K562 (cell line): ENCODE data around the gene MCL1. TPM values are rescaled to one million over a fixed set of nuclear protein-coding genes. Genes with fewer than 3 reads are reported as not detected.

Experiments
- ARID2 ChIP-seq: fragments of 450-650 bp; IDR thresholded peaks from 2 replicates; pipeline ENCODE4 v1.6.1; 2017; ENCODE audit warnings: antibody characterized with exemption, mild to moderate bottlenecking
- ASH1L ChIP-seq: fragments of 450-650 bp; IDR thresholded peaks from 2 replicates; pipeline ENCODE4 v1.6.1; 2018; ENCODE audit warnings: borderline replicate concordance, mild to moderate bottlenecking, low read depth; ENCODE audit not compliant: partially characterized antibody
- BCL6 ChIP-seq: fragments of 250-450 bp; sonication (Bioruptor Pico); IDR thresholded peaks from 2 replicates; pipeline ENCODE4 v1.4.0; 2020
- CBX3 ChIP-seq, 2 experiments: IDR thresholded peaks; 1 replicate in 1 of 2; 2 replicates in 1 of 2; pipeline ENCODE4 v1.6.1; 2012; ENCODE audit warnings: inconsistent platforms in 2 of 2, low read length in 2 of 2, borderline replicate concordance in 1 of 2, control low read depth in 1 of 2
- CBX8 ChIP-seq: fragments of 200-600 bp; sonication (generic); IDR thresholded peaks from 2 replicates; pipeline ENCODE4 v1.6.1; 2012; ENCODE audit warnings: borderline replicate concordance, mixed run types, low read depth, mild to moderate bottlenecking, moderate library complexity, mixed read lengths, low read length, control low read depth, inconsistent platforms; ENCODE audit not compliant: poor library complexity, severe bottlenecking; ENCODE audit errors: extremely low read depth
- E2F3 ChIP-seq: fragments of 250-450 bp; sonication (Bioruptor Pico); IDR thresholded peaks from 2 replicates; pipeline ENCODE4 v1.4.0; 2020; ENCODE audit warnings: mild to moderate bottlenecking
- FOS ChIP-seq: IDR thresholded peaks from 3 replicates; pipeline ENCODE4 v1.6.1; 2011; ENCODE audit not compliant: insufficient read length; ENCODE audit errors: extremely low read depth
- HIVEP1 ChIP-seq: fragments of 250-450 bp; sonication (Bioruptor Pico); IDR thresholded peaks from 2 replicates; pipeline ENCODE4 v1.4.0; 2020; ENCODE audit warnings: mild to moderate bottlenecking
- KLF13 ChIP-seq: fragments of 450-650 bp; IDR thresholded peaks from 2 replicates; pipeline ENCODE4 v1.6.1; 2016; ENCODE audit warnings: missing genetic modification characterization, low read depth, mild to moderate bottlenecking, missing compliant biosample characterization, moderate library complexity, borderline replicate concordance
- MEIS2 ChIP-seq: fragments of 450-650 bp; IDR thresholded peaks from 2 replicates; pipeline ENCODE4 v1.6.1; 2014; ENCODE audit warnings: mild to moderate bottlenecking; ENCODE audit not compliant: partially characterized antibody
- RAD21 ChIP-seq, 2 experiments: fragments of 250-450 bp in 1 of 2; fragments of 450-650 bp in 1 of 2; sonication (Bioruptor Pico) in 1 of 2; formaldehyde crosslinking in 1 of 2; IDR thresholded peaks in 1 of 2; conservative IDR thresholded peaks in 1 of 2; 2 replicates each; pipeline versions ENCODE4 v1.4.0 to v1.8.0; 2020 to 2022; ENCODE audit warnings: mild to moderate bottlenecking in 2 of 2, moderate library complexity in 1 of 2
- RBM14 ChIP-seq: fragments of 200-400 bp; formaldehyde crosslinking; IDR thresholded peaks from 2 replicates; pipeline ENCODE4 v1.6.1; 2018; ENCODE audit warnings: low read depth, mild to moderate bottlenecking, low read length, moderate library complexity, borderline replicate concordance; ENCODE audit not compliant: insufficient read depth
- SETDB1 ChIP-seq: IDR thresholded peaks from one replicate; pipeline ENCODE4 v1.6.1; 2012; ENCODE audit warnings: low read length, control low read depth, inconsistent platforms
- SRF ChIP-seq, 2 experiments: fragments of 250-450, 450-650 bp in 1 of 2; sonication (Bioruptor Pico) in 1 of 2; sonication (generic) in 1 of 2; formaldehyde crosslinking; IDR thresholded peaks; 2 replicates each; pipeline versions ENCODE4 v1.5.0 to v1.5.1; 2020 to 2022; ENCODE audit warnings: mild to moderate bottlenecking in 1 of 2, missing genetic modification reagents in 1 of 2
- SRSF7 ChIP-seq: fragments of 200-400 bp; formaldehyde crosslinking; optimal IDR thresholded peaks from 2 replicates; pipeline ENCODE3; 2017; ENCODE audit warnings: mild to moderate bottlenecking, low read depth, low read length
- TCF7 ChIP-seq: sonication (generic); IDR thresholded peaks from 2 replicates; pipeline ENCODE4 v1.6.1; 2016; ENCODE audit warnings: antibody characterized with exemption, borderline replicate concordance
- TEAD1 ChIP-seq, 2 experiments: fragments of 450-650 bp in 1 of 2; sonication (generic) in 1 of 2; formaldehyde crosslinking; IDR thresholded peaks; 2 replicates each; pipeline versions ENCODE4 v1.4.0 to v1.8.0; 2020 to 2022; ENCODE audit warnings: mild to moderate bottlenecking in 2 of 2, missing genetic modification reagents in 1 of 2
- ZNF197 ChIP-seq: fragments of 200-800 bp; sonication (Bioruptor generic); IDR thresholded peaks from 2 replicates; pipeline ENCODE4 v1.6.1; 2016; ENCODE audit warnings: low read depth, missing genetic modification characterization, missing compliant biosample characterization
- ZNF695 ChIP-seq: fragments of 450-650 bp; formaldehyde crosslinking; IDR thresholded peaks from 2 replicates; pipeline ENCODE4 v1.4.0; 2020; ENCODE audit warnings: mild to moderate bottlenecking, moderate library complexity
- polyA plus RNA-seq, 8 experiments: library from polyadenylated mRNA; depleted of rRNA in 4 of 8; stranded (reverse) in 5 of 8; unstranded in 3 of 8; fragments of >200 nt; fragmentation: Nextera tagmentation in 2 of 8; fragmentation: Illumina TruSeq in 1 of 8; extraction: Ambion mirVana in 2 of 8; extraction: Trizol in 1 of 8; gene quantifications; 2 replicates each; pipeline versions ENCODE4 v1.2.1 to v1.2.3, GENCODE V29; 2011 to 2014; ENCODE audit warnings: inconsistent platforms in 1 of 8, missing spikeins in 1 of 8
- total RNA-seq, 7 experiments: library from RNA; depleted of rRNA in 6 of 7; stranded (reverse); fragments of >200 nt in 6 of 7; fragmentation: Illumina TruSeq in 2 of 7; extraction: Trizol in 2 of 7; gene quantifications; 2 replicates each; pipeline versions ENCODE4 v1.2.1 to v1.2.3, GENCODE V29; 2011 to 2021; ENCODE audit warnings: low replicate concordance in 1 of 7
- TF ChIP-seq, protein P1 (sequence below): fragments of 200-400 bp; formaldehyde crosslinking; IDR thresholded peaks from 2 replicates; pipeline ENCODE4 v1.6.1; 2017; ENCODE audit warnings: mild to moderate bottlenecking, low read depth, low read length, moderate library complexity
- TF ChIP-seq, protein P2 (sequence below), 3 experiments: fragments of 200-800 bp in 1 of 3; fragments of 250-450 bp in 1 of 3; fragments of 450-650 bp in 1 of 3; sonication (Bioruptor Pico) in 1 of 3; sonication (Bioruptor generic) in 1 of 3; formaldehyde crosslinking in 1 of 3; IDR thresholded peaks; 2 replicates each; pipeline versions ENCODE4 v1.6.1 to v1.8.0; 2016 to 2022; ENCODE audit warnings: mild to moderate bottlenecking in 2 of 3, missing genetic modification characterization in 2 of 3, missing compliant biosample characterization in 1 of 3, moderate library complexity in 1 of 3

Gene MCL1
- total and polyA plus RNA-seq, 9 of the 15 experiments (the other 6 are each of a cell fraction or from before 2014, with no cell fraction given), result 27.1 to 224 (median 138) TPM

DNA sequence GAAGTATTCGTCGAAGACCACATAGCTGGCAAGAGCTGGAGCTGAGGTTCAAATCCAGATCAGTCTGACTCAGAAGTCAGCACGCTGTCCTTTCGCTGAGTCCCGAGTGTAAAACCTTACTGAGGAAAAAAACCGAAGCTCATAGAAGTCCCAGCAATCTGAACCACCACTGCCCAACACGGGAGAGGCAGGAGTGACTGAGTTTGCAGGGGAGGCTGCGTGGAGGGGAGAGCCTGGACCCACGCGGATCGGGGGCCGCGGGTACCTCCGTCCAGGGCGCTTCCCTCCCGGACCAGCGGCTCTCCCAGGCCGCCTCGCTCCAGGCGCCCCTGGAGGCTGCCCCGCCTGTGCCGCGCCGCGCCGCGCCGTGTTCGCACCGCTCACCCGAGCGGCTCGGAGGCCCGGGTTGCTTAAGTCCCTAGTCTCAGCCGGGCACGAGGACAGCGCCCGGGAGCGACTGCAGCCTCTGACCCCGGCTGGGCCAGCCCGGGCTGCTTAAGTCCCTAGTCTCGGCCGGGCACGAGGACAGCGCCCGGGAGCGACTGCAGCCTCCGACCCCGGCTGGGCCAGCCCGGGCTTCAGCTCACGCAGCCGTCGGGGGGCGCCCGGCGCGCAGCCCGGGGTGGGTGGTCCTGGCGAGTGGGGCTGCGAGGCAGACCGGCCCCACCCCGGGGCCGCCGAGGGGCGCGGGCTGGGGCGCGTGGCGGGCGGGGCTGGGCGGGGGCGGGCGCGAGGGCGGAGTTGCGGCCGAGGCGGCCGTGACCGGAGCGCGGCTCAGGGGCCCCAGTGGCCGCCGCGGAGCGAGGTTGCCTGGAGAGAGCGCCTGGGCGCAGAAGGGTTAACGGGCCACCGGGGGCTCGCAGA lies 30.5 kb downstream of the MCL1 start, which contains the start of gene ADAMTSL4 (continued):
- TF ChIP-seq, protein P1, sequence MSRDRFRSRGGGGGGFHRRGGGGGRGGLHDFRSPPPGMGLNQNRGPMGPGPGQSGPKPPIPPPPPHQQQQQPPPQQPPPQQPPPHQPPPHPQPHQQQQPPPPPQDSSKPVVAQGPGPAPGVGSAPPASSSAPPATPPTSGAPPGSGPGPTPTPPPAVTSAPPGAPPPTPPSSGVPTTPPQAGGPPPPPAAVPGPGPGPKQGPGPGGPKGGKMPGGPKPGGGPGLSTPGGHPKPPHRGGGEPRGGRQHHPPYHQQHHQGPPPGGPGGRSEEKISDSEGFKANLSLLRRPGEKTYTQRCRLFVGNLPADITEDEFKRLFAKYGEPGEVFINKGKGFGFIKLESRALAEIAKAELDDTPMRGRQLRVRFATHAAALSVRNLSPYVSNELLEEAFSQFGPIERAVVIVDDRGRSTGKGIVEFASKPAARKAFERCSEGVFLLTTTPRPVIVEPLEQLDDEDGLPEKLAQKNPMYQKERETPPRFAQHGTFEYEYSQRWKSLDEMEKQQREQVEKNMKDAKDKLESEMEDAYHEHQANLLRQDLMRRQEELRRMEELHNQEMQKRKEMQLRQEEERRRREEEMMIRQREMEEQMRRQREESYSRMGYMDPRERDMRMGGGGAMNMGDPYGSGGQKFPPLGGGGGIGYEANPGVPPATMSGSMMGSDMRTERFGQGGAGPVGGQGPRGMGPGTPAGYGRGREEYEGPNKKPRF, result no peak
- no peak for TF ChIP-seq SRSF7
- TF ChIP-seq, protein P2, sequence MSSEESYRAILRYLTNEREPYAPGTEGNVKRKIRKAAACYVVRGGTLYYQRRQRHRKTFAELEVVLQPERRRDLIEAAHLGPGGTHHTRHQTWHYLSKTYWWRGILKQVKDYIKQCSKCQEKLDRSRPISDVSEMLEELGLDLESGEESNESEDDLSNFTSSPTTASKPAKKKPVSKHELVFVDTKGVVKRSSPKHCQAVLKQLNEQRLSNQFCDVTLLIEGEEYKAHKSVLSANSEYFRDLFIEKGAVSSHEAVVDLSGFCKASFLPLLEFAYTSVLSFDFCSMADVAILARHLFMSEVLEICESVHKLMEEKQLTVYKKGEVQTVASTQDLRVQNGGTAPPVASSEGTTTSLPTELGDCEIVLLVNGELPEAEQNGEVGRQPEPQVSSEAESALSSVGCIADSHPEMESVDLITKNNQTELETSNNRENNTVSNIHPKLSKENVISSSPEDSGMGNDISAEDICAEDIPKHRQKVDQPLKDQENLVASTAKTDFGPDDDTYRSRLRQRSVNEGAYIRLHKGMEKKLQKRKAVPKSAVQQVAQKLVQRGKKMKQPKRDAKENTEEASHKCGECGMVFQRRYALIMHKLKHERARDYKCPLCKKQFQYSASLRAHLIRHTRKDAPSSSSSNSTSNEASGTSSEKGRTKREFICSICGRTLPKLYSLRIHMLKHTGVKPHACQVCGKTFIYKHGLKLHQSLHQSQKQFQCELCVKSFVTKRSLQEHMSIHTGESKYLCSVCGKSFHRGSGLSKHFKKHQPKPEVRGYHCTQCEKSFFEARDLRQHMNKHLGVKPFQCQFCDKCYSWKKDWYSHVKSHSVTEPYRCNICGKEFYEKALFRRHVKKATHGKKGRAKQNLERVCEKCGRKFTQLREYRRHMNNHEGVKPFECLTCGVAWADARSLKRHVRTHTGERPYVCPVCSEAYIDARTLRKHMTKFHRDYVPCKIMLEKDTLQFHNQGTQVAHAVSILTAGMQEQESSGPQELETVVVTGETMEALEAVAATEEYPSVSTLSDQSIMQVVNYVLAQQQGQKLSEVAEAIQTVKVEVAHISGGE (CRISPR knock-in tag; IDR thresholded peaks at IDR 0.05), result peak in 1 of 3 experiments; percentile 63; a peak in 3 of 6 replicates
- TF ChIP-seq CBX8, result no peak
- TF ChIP-seq ZNF197 (CRISPR knock-in tag), result peak; percentile 52; the same call in 1 of the 2 replicates
- no peak for TF ChIP-seq TCF7
- no peak for TF ChIP-seq CBX3 (IDR thresholded peaks at IDR 0.05; ENCODE audit: borderline replicate concordance in 1 of 2, low read length in 2 of 2)
- no peak for TF ChIP-seq ASH1L
- no peak for TF ChIP-seq MEIS2
- TF ChIP-seq SETDB1, result no peak
- no peak for TF ChIP-seq BCL6 (CRISPR knock-in tag)
- TF ChIP-seq KLF13 (tag), result 0 out of 2 replicates have a peak, but pooled peaks have one; percentile 25
- TF ChIP-seq E2F3, result peak; percentile 30; the same call in 1 of the 2 replicates
- no peak for TF ChIP-seq FOS
- TF ChIP-seq SRF (CRISPR knock-in tag; IDR thresholded peaks at IDR 0.05), result no peak
- peak; percentile 43; the same call in 1 of the 2 replicates for TF ChIP-seq HIVEP1
- TF ChIP-seq ZNF695 (CRISPR knock-in tag), result no peak
- TF ChIP-seq RBM14, result no peak
- no peak for TF ChIP-seq TEAD1 (CRISPR knock-in tag; IDR thresholded peaks at IDR 0.05)
- no peak for TF ChIP-seq ARID2
- TF ChIP-seq RAD21 (CRISPR knock-in tag; conservative IDR thresholded peaks at IDR 0.05 in 1 of 2, IDR thresholded peaks at IDR 0.05 in 1 of 2), result peak in 1 of 2 experiments; percentile 9; a peak in 1 of 4 replicates
